Stimulated activated naive CD8-positive, alpha-beta T cell treated with anti-CD3 and anti-CD28 coated beads, Interleukin-15, Interleukin-2, amounts not matched to agents 100 ng/mL and 50 ng/mL, for 24 hours (primary cell): ENCODE data around the gene VARS2.

ENCODE experiments used
- H3K27ac Mint-ChIP-seq: one replicate; pipeline ENCODE4 v1.8.0; 2021; ENCODE audit warnings: mild to moderate bottlenecking, mixed read lengths
- H3K27me3 Mint-ChIP-seq: one replicate; pipeline ENCODE4 v1.8.0; 2021; ENCODE audit warnings: mixed read lengths
- H3K36me3 Mint-ChIP-seq: one replicate; pipeline ENCODE4 v1.8.0; 2021; ENCODE audit warnings: low read depth, mixed read lengths
- H3K4me1 Mint-ChIP-seq: one replicate; pipeline ENCODE4 v1.8.0; 2021; ENCODE audit warnings: low read depth, mixed read lengths
- H3K4me3 Mint-ChIP-seq: one replicate; pipeline ENCODE4 v1.8.0; 2021; ENCODE audit warnings: mild to moderate bottlenecking, mixed read lengths
- H3K9me3 Mint-ChIP-seq: one replicate; pipeline ENCODE4 v1.8.0; 2021; ENCODE audit warnings: mixed read lengths

VARS2 gene

GRCh38 chr6:30889921-30890645 lies 24.0 kb upstream of the VARS2 start:
- peaks cover 6% of the 10 kb centered on the region for H3K36me3 Mint-ChIP-seq
- H3K27me3 Mint-ChIP-seq = no peaks in the 10 kb centered on the region
- no peak overlapping the region for H3K4me3 Mint-ChIP-seq
- H3K4me1 Mint-ChIP-seq = peaks cover 18% of the 10 kb centered on the region
- H3K9me3 Mint-ChIP-seq = no peaks in the 10 kb centered on the region
- H3K27ac Mint-ChIP-seq = no peak overlapping the region

- Mint-ChIP-seq H3K9me3 (no peaks in the 10 kb centered on the region), H3K4me3 (no peak overlapping the region), H3K27me3 (no peaks in the 10 kb centered on the region), H3K36me3 (peaks cover 6% of the 10 kb centered on the region), H3K27ac (no peak overlapping the region), H3K4me1 (peaks cover 11% of the 10 kb centered on the region)
These were observed 23.2 kb upstream of the VARS2 start for GRCh38 chr6:30890646-30891449.

DNA sequence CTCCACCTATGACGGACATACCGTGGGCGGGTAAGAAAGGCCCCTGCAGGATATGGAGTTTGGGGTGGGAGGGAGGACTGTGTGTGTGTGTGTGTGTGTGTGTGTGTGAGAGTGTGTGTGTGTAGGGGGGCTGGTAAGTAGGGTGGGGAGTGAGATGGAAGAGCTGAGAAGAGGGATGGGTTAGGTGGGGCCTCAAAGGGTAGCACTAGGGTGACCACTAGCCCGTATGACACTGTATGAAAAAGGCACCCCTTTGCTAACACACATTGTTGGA lies 22.7 kb upstream of the VARS2 start:
- Mint-ChIP-seq H3K9me3 (no peaks in the 10 kb centered on the region), H3K4me1 (peaks cover 5% of the 10 kb centered on the region), H3K27ac (no peak overlapping the region), H3K36me3 (peaks cover 6% of the 10 kb centered on the region), H3K4me3 (no peak overlapping the region), H3K27me3 (no peaks in the 10 kb centered on the region)

- Mint-ChIP-seq H3K4me3 (no peak overlapping the region), H3K27ac (no peak overlapping the region), H3K27me3 (no peaks in the 10 kb centered on the region), H3K36me3 (peaks cover 6% of the 10 kb centered on the region), H3K4me1 (no peaks in the 10 kb centered on the region), H3K9me3 (no peaks in the 10 kb centered on the region)
These were observed 22.1 kb upstream of the VARS2 start for GRCh38 chr6:30891816-30892538.

DNA sequence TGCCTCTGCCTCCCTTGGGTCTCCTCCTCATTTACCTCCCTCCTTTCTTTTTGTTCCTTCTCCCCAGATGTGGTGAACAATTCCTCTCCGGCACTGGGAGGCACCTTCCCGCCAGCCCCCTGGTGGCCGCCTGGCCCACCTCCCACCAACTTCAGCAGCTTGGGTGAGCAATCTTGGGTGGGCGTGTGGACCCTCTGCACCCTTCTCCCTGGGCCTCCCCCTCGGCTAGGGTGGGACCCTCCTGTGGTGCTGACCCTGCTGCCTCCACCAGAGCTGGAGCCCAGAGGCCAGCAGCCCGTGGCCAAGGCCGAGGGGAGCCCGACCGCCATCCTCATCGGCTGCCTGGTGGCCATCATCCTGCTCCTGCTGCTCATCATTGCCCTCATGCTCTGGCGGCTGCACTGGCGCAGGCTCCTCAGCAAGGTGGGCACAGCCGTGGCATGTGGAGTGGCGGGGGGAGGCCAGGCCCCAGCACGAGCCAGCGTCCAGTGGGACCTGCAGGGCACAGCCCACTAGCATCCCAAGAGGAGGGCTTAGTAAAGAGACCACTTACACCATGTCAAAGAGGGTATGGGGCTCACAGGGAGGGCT lies 20.9 kb upstream of the VARS2 start:
- Mint-ChIP-seq H3K9me3 (no peaks in the 10 kb centered on the region), H3K4me1 (no peaks in the 10 kb centered on the region), H3K27ac (no peak overlapping the region), H3K36me3 (peaks cover 6% of the 10 kb centered on the region), H3K27me3 (no peaks in the 10 kb centered on the region), H3K4me3 (no peak overlapping the region)

GRCh38 chr6:30893666-30894065 lies 20.4 kb upstream of the VARS2 start:
- no peaks in the 10 kb centered on the region for H3K9me3 Mint-ChIP-seq
- H3K4me1 Mint-ChIP-seq = no peaks in the 10 kb centered on the region
- H3K36me3 Mint-ChIP-seq = peaks cover 6% of the 10 kb centered on the region
- no peaks in the 10 kb centered on the region for H3K27me3 Mint-ChIP-seq
- H3K27ac Mint-ChIP-seq = no peak overlapping the region
- H3K4me3 Mint-ChIP-seq = no peak overlapping the region

DNA sequence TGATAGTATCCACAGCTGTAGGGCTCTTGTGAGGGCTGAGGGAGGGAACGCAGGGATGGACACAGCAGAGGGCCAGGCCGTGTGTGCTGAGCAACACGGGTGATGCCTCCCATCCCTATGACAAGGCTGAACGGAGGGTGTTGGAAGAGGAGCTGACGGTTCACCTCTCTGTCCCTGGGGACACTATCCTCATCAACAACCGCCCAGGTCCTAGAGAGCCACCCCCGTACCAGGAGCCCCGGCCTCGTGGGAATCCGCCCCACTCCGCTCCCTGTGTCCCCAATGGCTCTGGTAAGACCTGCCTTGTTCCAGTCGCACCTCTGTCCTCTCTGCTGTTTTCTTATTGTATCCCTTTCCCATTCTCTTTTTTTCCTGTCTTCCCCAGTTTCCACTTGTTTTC lies 19.7 kb upstream of the VARS2 start:
- peaks cover 6% of the 10 kb centered on the region for H3K36me3 Mint-ChIP-seq
- H3K4me1 Mint-ChIP-seq = no peaks in the 10 kb centered on the region
- H3K9me3 Mint-ChIP-seq = no peaks in the 10 kb centered on the region
- no peak overlapping the region for H3K4me3 Mint-ChIP-seq
- H3K27me3 Mint-ChIP-seq = no peaks in the 10 kb centered on the region
- H3K27ac Mint-ChIP-seq = no peak overlapping the region

DNA sequence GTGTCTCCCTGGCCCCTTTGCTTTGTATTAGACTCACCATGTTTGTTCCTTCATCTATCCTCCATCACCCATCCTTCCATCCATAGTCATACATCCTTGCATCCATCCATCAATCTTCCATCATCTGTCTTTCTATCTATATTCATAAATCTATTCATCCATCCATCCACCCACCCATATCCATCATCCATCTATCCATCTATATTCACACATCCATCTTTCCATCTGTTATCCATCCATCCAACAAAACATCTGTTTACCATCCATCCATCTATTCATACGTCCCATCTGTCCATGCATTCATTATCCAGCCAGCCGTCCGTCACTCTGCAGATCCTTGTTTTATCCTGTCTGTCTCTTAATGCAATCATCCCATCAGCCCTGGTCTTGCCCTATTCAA lies 19.1 kb upstream of the VARS2 start:
- no peaks in the 10 kb centered on the region for H3K9me3 Mint-ChIP-seq
- peaks cover 6% of the 10 kb centered on the region for H3K36me3 Mint-ChIP-seq
- H3K4me1 Mint-ChIP-seq = no peaks in the 10 kb centered on the region
- no peak overlapping the region for H3K27ac Mint-ChIP-seq
- H3K27me3 Mint-ChIP-seq = no peaks in the 10 kb centered on the region
- no peak overlapping the region for H3K4me3 Mint-ChIP-seq

DNA sequence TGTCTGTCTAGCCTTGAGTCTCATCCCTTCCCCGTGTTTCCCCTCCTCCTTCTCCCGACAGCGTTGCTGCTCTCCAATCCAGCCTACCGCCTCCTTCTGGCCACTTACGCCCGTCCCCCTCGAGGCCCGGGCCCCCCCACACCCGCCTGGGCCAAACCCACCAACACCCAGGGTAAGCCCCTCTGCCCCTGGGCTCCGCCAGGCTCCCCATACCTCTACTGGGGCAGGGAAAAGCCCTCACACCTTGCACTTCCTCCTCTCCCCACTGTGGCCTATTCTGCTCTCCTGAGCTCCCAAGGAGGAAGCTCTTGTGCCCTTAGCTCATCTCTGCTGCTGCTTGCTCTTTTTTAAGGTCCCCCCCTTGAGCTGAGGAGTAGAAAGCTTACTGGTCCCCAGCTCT lies 18.7 kb upstream of the VARS2 start:
- H3K36me3 Mint-ChIP-seq = peaks cover 6% of the 10 kb centered on the region
- no peak overlapping the region for H3K4me3 Mint-ChIP-seq
- no peak overlapping the region for H3K27ac Mint-ChIP-seq
- H3K4me1 Mint-ChIP-seq = no peaks in the 10 kb centered on the region
- H3K27me3 Mint-ChIP-seq = no peaks in the 10 kb centered on the region
- H3K9me3 Mint-ChIP-seq = no peaks in the 10 kb centered on the region

GRCh38 chr6:30896541-30896940 lies 17.5 kb upstream of the VARS2 start:
- Mint-ChIP-seq H3K4me1 (peaks cover 7% of the 10 kb centered on the region), H3K9me3 (no peaks in the 10 kb centered on the region), H3K27me3 (no peaks in the 10 kb centered on the region), H3K36me3 (peaks cover 6% of the 10 kb centered on the region), H3K27ac (no peak overlapping the region), H3K4me3 (no peak overlapping the region)

- Mint-ChIP-seq H3K4me3 (no peak overlapping the region), H3K27me3 (no peaks in the 10 kb centered on the region), H3K36me3 (peaks cover 6% of the 10 kb centered on the region), H3K9me3 (no peaks in the 10 kb centered on the region), H3K4me1 (peaks cover 12% of the 10 kb centered on the region), H3K27ac (no peak overlapping the region)
These were observed 16.2 kb upstream of the VARS2 start for GRCh38 chr6:30897882-30898281.

- no peak overlapping the region for H3K27ac Mint-ChIP-seq
- no peak overlapping the region for H3K4me3 Mint-ChIP-seq
- H3K9me3 Mint-ChIP-seq = no peaks in the 10 kb centered on the region
- no peaks in the 10 kb centered on the region for H3K27me3 Mint-ChIP-seq
- H3K36me3 Mint-ChIP-seq = peaks cover 6% of the 10 kb centered on the region
- H3K4me1 Mint-ChIP-seq = peaks cover 14% of the 10 kb centered on the region
These were observed 15.2 kb upstream of the VARS2 start for GRCh38 chr6:30898750-30899360.

GRCh38 chr6:30900863-30901417 lies 13.1 kb upstream of the VARS2 start:
- Mint-ChIP-seq H3K9me3 (no peaks in the 10 kb centered on the region), H3K36me3 (no peaks in the 10 kb centered on the region), H3K27ac (no peak overlapping the region), H3K4me3 (no peak overlapping the region), H3K4me1 (peaks cover 14% of the 10 kb centered on the region), H3K27me3 (no peaks in the 10 kb centered on the region)

DNA sequence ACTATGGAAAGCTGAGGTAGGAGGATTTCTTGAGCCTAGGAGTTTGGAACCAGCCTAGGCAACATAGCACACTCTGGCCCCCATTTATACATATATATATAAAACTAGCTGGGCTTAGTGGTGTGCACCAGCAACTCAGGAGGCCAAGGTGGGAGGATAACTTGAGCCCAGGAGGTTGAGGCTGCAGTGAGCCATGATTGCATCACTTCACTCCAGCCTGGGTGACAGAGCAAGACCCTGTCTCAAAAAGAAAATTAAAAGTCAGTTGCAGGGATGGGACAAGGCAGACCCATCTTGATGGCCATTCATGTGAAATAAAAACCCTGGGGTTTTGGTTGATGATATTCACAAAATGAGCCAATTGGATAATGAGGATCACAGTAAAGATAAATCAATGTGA lies 12.6 kb upstream of the VARS2 start:
- Mint-ChIP-seq H3K27ac (no peak overlapping the region), H3K4me1 (peaks cover 14% of the 10 kb centered on the region), H3K36me3 (no peaks in the 10 kb centered on the region), H3K4me3 (no peak overlapping the region), H3K27me3 (no peaks in the 10 kb centered on the region), H3K9me3 (no peaks in the 10 kb centered on the region)
